SIG-M5 (cell line): ENCODE results near the gene CXXC5.

Experiments used
- DNase-seq: peaks from one replicate; lab custom pipeline; 2025; lab: John Stamatoyannopoulos, UW

The CXXC5 gene

GRCh38 chr5:139682016-139682975, 34.1 kb downstream of the CXXC5 start:
- no peak for DNase-seq

GRCh38 chr5:139683295-139684271, 35.4 kb downstream of the CXXC5 start:
- DNase-seq = no peak

- no peak for DNase-seq
These were observed 36.3 kb downstream of the CXXC5 start for GRCh38 chr5:139684350-139684880.

- no peak for DNase-seq
These were observed 37.0 kb downstream of the CXXC5 start for GRCh38 chr5:139684881-139685749.

GRCh38 chr5:139685886-139686285, 37.7 kb downstream of the CXXC5 start:
- DNase-seq = no peak

GRCh38 chr5:139686356-139686705, 38.2 kb downstream of the CXXC5 start:
- no peak for DNase-seq

GRCh38 chr5:139686706-139687441, 38.7 kb downstream of the CXXC5 start:
- DNase-seq = no peak

- no peak for DNase-seq
These were observed 39.5 kb downstream of the CXXC5 start for GRCh38 chr5:139687656-139688055.

- no peak for DNase-seq
These were observed 40.0 kb downstream of the CXXC5 start for GRCh38 chr5:139688088-139688702.

- DNase-seq = no peak
These were observed 40.7 kb downstream of the CXXC5 start for GRCh38 chr5:139688751-139689372.

GRCh38 chr5:139689631-139690063, 41.5 kb downstream of the CXXC5 start:
- no peak for DNase-seq

- no peak for DNase-seq
These were observed 42.1 kb downstream of the CXXC5 start for GRCh38 chr5:139690064-139690802.

GRCh38 chr5:139690803-139691629, 42.9 kb downstream of the CXXC5 start:
- DNase-seq = no peak

GRCh38 chr5:139692148-139692547, 44.0 kb downstream of the CXXC5 start:
- DNase-seq = no peak

- DNase-seq = no peak
These were observed 44.6 kb downstream of the CXXC5 start for GRCh38 chr5:139692679-139693308.

- DNase-seq = no peak
These were observed 45.7 kb downstream of the CXXC5 start for GRCh38 chr5:139693676-139694364.
